Amygdala (tissue), 56 donors: ENCODE data around the gene TCAP.

Experiments used
- DNase-seq, 56 donors: peaks; one replicate each; lab custom pipeline; 2025; lab: John Stamatoyannopoulos, UW

TCAP gene

DNA sequence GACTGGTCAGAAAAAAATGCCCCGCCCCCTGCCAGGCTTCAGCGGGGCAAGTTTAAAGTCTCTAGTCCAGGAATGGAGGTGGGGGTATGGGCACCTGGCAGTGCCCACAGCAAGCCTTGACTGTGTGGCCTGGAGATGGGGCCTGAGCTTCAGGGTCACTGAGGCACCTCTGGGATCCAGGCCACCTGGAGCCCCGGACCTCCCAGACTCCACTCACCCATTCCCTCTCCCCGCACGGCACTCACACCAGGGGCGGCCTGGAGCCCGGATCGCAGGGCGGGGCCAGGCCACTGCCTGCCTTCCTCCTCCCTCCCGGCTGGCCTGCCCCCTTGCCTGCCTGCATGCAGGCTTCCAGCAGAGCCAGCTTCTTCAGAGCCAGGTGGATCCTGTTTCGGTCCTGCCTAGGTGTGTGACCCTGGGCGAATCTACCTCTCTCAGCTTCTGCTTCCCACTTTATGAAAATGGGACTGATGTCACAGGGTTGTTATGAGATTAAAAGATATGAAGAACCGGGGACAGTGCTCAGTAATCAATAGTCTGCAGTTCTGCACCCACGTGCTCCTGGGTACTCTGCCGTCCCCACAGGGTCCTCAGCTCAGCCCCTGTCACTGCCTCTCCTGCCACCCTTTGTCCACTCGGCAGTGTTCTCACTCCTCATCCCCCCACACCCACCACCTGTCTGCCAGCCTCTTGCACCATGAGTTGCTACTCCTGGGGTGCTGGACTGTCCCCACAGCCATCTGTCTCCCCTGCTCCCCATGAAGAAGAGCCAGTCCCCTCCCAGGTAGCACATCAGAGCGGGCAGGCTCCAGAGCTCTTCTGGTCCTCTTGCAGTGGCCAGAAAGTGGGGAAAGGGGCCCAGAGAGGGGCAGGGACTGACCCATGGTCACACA, 1.2 kb upstream of the TCAP start:
- DNase-seq: no peak

DNA sequence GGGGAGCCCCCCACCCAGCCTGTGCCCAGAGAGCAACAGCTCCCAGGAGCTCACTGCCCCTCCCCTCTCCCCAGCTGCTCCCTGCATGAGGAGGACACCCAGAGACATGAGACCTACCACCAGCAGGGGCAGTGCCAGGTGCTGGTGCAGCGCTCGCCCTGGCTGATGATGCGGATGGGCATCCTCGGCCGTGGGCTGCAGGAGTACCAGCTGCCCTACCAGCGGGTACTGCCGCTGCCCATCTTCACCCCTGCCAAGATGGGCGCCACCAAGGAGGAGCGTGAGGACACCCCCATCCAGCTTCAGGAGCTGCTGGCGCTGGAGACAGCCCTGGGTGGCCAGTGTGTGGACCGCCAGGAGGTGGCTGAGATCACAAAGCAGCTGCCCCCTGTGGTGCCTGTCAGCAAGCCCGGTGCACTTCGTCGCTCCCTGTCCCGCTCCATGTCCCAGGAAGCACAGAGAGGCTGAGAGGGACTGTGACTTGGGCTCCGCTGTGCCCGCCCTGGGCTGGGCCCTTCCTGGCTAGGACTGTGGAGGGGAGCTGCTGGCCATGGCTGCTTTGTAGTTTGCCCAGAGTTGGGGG, 584 bp downstream of the TCAP start:
- peak in 12 of 56 donors; percentile 11 to 62 (median 26) for DNase-seq

DNA sequence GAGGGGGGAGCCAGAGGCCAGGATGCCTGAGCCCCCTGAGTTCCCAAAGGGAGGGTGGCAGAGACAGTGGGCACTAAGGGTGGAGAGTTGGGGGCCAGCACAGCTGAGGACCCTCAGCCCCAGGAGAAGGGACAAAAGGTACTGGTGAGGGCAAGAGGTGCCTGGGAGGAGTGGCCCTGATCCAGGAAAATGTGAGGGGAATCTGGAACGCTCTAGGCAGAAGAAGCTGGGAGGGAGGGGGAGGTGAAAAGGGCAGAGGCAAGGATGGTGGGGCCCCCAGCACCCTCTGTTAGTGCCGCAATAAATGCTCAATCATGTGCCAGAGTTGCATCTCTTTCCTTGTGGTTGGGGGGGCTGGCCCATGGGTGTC, 1.1 kb downstream of the TCAP start:
- DNase-seq: no peak

DNA sequence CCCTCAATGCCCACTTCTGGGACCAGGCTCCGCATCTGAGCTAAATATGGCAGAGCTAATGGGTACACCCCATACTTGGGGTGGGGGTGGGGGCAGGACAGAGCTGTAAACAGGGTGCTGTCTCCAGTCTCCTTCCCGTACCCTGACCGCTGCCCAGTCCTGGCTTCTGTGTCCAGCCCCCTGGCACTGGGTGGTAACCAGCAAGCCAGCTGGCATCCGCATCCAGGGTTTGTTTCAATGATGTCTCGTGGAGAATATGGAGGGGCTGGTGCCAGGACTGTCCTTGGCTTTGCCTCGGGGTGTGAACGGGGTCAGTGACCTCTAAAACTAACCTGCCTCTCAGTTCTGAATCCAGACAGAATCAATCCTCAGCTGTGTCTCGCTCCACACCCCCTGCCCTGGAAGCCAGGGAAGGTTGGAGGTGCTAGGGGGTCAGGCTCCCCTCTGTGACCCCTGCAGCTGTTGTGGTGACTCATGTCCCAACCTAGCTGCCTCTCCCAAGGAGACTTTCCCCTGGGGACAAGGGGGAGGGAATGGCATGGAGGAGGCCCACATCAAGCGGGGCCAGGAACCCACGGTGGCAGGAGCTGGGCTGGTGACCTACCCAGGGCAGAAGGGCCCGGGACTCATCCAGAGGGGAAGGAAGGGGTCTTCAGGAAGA, 1.6 kb downstream of the TCAP start:
- DNase-seq: peak in 39 of 56 donors; percentile 11 to 76 (median 45)

DNA sequence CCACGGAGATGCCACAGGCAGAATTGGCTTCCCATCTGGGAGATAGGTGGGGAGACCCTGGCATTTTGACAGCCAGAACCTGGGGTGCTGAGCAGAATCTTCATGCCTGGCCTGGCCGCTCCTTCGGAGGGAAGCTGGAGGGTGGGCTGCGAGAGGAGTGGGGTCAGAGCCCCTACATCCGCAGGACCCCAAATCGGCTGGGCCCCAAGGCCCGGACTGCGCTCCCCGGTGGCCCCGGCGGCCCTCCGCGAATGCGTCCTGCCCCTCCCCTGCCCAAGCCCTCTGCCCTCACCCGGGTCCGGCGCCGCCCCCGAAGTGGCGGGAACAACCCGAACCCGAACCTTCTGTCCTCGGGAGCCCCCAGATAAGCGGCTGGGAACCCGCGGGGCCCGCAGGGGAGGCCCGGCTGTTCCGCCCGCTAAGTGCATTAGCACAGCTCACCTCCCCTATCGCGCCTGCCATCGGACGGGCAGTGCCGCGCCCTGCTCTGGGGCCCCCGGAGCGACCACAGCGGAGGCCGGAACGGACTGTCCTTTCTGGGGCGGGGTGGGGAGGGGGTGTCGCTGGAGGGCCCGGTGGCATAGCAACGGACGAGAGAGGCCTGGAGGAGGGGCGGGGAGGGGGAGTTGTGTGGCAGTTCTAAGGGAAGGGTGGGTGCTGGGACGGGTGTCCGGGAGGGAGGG, 2.3 kb downstream of the TCAP start:
- peak in 6 of 56 donors; percentile 27 to 47 (median 36) for DNase-seq

DNA sequence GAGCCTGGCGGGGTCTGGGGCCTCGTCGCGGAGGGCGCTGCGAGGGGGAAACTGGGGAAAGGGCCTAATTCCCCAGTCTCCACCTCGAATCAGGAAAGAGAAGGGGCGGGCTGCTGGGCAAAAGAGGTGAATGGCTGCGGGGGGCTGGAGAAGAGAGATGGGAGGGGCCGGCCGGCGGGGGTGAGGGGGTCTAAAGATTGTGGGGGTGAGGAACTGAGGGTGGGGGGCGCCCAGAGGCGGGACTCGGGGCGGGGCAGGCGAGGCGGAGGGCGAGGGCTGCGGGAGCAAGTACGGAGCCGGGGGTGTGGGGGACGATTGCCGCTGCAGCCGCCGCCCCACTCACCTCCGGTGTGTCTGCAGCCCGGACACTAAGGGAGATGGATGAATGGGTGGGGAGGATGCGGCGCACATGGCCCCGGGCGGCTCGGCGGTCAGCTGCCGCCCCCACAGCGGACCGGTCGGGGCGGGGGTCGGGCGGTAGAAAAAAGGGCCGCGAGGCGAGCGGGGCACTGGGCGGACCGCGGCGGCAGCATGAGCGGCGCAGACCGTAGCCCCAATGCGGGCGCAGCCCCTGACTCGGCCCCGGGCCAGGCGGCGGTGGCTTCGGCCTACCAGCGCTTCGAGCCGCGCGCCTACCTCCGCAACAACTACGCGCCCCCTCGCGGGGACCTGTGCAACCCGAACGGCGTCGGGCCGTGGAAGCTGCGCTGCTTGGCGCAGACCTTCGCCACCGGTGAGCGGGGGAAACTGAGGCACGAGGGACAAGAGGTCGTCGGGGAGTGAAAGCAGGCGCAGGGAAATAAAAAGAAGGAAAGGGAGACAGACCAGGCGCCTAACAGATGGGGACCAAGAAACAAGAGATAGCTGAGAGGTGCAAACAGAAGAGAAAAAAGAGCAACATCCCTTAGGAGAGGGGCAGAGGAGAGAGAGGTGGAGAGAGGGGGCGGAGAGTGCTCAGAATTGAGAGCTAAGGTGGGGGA, 3.1 kb downstream of the TCAP start, which contains the start of gene PNMT:
PNMT (plus strand) TSS at position 509 of the 980 bp plus-strand sequence; CDS start at position 532, 23 bp downstream.
- peak in 14 of 56 donors; percentile 16 to 66 (median 30) for DNase-seq

DNA sequence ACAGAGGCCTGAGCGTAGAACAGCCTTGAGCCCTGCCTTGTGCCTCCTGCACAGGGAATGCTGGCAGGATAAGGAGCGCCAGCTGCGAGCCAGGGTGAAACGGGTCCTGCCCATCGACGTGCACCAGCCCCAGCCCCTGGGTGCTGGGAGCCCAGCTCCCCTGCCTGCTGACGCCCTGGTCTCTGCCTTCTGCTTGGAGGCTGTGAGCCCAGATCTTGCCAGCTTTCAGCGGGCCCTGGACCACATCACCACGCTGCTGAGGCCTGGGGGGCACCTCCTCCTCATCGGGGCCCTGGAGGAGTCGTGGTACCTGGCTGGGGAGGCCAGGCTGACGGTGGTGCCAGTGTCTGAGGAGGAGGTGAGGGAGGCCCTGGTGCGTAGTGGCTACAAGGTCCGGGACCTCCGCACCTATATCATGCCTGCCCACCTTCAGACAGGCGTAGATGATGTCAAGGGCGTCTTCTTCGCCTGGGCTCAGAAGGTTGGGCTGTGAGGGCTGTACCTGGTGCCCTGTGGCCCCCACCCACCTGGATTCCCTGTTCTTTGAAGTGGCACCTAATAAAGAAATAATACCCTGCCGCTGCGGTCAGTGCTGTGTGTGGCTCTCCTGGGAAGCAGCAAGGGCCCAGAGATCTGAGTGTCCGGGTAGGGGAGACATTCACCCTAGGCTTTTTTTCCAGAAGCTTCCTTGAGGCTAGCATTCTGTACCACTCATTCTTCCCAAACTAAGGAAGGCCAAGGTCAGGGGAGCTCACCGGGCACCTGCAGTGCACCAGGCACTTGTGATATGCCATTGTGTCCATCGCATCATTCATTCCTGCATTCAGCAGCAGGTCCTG, 5.0 kb downstream of the TCAP start:
- no peak for DNase-seq

DNA sequence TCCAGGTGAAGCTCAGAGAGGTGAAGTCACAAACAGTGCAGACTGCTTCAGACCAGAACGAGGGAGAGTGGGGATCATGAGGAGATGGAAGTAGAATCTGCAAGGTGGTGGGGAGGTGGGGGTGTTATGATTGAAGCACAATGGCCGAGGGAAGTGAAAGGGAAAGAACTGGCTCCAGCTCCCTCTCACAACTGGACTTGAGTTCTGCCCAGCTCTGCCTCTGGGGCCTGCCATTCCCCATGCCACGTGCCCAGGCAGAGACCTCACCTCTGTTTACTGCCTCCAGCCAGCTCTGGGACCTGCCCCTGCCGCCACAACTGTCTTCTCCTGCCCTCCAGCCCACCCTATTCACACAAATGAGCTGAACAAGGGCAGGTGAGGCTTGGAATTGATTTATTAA, 5.6 kb downstream of the TCAP start:
- no peak for DNase-seq

DNA sequence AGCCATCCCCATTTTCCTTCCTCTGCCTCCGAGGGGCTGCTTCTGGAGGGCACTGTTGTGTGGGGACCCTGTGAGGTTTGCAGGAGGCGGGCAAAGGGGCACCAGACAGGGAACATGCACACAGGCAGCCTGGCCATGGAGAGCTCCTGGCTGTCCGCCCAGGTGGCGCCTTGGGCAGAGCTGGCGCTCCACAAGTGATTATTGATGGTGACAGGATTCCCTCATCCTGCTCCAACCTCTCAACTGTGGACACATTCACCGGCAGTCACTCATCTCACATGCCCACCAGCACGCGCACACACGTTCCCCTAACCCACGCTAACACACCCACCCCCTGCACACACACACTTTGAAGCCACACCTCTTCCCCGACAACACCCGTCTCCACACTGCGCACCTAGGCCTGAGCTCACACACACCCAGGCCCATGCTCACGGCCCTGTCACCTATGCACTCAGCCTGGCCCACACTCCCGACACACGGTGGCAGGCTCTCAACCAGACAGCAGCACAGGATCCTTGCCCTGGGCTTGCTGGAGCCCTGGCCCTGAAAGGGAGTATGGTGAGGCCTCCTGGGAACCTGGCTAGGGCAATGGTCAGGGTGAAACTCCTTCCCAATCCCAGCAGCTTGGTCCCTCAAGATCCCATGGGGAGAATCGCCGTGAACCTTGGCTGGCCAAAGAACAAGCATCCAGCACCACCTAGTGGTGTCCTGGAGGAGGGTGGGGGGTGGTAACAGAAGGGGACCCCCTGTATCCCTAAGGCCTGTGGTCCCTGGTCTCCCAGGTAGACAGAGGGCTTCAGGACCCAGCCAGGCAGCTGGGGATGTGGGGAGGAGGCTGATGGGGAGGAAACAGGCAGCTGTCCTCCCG, 6.7 kb downstream of the TCAP start:
- peak in 14 of 56 donors; percentile 16 to 55 (median 30) for DNase-seq

DNA sequence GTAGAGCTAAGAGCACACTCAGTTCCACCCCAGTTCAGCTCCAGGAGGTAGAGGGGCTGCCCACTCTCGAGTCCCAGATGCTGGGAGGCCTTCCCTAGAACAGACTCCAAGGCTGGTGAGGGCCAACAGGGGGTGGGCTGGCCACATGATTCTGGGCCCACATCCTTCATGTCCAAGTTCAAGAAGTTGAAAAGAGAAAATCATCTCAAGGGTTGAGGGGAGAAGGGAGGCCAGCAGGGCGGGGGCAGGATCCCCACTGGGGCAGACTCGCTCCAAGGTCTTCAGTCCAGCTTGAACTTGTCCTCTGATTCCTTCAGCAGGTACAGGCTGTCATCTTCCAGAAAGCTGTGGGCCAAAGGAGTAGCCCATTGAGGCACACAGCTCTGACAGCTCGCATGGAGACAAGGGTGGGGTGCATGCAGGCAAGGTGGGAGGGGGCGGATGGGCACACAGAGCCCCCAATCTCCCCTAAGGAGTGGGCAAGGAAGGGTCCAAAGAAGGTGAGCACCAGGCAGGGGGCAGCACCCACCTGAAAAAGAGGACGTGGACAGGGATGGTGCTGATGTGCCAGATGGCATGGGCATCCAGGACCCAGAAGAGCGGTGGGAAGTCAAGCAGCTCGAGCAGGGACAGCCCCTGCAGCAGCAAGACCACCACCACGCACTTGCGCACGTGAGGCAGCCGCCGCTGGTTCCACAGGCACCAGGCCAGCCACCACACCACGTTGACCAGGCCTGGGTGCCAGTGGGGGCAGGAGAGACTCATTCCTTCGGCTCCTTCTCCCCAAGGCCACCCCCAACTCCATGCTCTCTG, 7.6 kb downstream of the TCAP start:
- no peak for DNase-seq

DNA sequence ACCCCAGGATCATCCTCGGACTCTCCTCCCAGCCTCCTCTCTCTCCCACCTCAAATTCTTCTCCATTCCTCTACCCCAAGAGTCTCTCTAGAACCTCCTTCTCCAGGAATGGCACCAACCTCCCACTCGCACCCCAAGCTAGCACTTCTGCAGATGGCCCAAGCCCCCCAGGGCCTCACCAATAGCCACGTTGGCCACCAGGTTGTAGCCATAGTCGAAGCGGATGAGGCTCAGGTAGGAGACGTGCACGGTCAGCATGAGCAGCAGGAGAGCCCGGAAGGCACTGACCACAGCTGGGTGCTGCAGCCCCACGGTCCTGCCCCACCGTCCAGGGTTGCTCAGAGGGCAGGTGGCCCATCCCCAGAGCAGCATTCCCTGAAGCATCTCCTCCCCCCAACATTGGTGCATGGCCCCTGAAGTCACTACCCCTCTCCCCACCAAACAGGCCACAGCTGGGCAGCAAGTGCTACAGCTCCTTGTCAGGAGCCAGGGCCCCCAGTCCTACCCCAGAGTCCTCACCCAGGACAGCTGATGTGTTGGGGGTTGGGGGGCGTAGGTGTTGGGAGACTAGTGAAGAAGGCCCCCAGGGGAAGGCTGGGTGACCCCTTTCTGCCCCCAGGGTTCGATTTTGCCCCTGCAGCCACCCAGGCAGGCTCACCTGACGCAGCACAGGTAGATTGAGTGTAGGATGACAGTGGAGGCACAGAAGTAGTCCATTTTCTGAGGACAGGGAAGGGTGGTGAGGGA, 8.4 kb downstream of the TCAP start:
- DNase-seq: no peak

DNA sequence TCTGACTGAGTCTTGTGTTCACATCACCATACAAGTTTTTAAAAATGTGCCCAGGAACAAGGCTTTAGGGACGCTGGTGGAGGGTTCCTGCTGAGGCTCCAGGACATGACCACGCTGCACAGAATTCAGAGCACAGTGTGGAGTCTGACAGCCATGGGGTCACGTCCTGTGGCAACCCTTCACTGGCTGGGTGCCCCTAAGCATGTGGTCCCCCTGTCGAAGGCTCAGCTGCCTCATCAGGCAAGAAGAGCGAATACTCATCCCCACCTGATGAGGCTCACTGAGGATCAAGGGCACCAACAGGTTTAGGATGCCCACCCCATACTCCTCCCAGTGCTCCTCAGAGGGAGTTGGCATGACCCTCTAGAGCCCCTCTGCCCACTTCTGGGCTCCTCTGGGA, 9.0 kb downstream of the TCAP start:
- no peak for DNase-seq

DNA sequence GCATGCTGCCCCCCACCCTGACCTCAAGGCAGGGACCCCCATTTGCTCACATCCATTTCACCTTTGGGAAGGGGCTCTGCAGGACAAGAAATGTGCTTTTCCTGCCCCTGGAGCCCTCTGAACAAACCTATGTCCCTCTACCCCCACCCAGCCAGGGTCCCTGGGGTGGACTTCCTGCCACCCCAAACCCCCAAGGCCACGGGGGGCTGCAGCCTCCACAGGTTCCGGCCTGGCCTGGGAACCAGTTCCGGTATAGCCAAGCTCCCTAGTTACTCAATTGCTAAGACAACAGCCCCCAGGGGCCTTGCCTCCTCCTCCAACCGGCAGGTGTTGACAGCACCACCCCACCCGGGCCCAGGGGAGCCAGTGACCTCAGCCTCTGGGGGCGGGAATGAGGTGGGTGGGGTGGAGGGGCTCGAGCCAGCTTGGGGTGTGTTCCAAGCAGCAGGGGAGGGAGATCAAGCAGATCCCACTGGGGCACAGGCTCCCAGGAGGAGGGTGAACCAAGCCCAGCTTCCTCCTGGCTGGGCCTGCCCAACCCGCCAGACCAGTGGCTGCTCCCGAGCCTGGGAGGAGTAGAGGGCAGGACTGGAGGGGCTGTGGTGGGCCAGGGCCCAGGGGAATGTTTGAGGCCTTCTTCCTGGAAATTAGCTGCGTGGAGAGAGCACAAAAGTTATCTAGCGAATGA, 9.7 kb downstream of the TCAP start:
- no peak for DNase-seq

DNA sequence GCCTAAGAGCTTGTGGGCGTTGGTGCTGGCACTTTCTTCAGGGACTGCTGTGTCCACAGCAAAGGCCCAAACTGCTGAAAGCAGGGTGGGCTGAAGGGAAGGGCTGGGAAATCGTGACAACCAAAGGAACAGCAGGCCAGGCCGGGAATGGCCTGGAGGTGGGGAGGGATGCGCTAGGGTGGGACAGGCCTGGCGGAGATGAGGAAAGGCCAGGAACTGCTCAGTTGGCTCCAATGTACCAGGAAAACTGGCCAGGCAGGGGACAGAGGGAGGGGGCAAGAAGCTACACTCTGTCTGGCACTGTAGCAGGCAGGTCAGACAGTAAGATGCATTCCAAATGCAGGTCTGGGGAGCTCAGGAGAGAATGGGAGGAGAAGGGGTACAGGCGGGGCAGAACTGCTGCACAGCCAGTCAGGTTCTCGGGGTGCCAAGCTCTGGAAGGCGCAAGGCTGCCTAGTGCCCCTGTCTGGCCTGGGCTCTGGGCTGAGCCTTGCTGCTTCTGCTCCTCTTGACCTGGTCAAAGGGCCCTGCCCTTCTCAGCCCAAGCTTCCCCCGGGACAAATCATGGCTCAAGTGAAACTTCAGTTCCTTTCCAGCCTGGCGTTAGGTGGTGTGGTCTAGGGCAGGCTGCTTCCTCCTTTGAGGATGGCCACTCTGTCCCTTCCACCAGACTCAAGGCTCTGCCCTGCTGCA, 10.4 kb downstream of the TCAP start:
- no peak for DNase-seq
